M059J (cell line): ENCODE measurements around the gene ETNK2. TPM values are rescaled to one million over a fixed set of nuclear protein-coding genes. Genes with fewer than 3 reads are reported as not detected.
"Not testable (repeated sequence)": the region's sequence is repeated elsewhere in the genome, so short reads cannot be mapped to it uniquely, and the experiment has no call there.

Experiments used
- DNase-seq: peaks from one replicate; pipeline ENCODE4 v3.0.0-alpha.2; 2012; ENCODE audit warnings: low read depth
- total RNA-seq: library from RNA; depleted of rRNA; stranded (reverse); fragments of >200 nt; shearing (Covaris generic); gene quantifications from 2 replicates; pipeline ENCODE4 v1.2.3, GENCODE V29; 2014

The ETNK2 gene
- total RNA-seq, 1 experiment from 2014 or later, result 33.9 TPM

DNA sequence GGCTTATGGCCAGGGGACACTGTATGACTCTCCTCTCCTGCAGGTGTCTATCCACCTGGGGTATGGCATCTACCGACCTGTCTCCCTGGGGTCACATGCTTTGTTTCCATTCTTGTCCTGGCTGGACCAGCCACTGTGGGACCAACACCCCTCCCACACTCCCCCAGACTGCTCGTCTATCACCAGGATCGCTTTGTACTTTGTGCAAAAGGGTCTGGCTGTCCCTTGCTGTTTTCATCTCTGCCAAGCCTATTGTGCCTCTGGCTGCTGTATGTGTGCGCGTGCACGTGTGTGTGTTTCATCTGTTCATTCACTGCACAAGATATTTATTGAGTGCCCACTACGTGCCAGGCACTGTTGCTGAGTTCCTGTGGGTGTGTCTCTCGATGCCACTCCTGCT is 25.5 kb downstream of the ETNK2 start:
- DNase-seq, result no peak

DNA sequence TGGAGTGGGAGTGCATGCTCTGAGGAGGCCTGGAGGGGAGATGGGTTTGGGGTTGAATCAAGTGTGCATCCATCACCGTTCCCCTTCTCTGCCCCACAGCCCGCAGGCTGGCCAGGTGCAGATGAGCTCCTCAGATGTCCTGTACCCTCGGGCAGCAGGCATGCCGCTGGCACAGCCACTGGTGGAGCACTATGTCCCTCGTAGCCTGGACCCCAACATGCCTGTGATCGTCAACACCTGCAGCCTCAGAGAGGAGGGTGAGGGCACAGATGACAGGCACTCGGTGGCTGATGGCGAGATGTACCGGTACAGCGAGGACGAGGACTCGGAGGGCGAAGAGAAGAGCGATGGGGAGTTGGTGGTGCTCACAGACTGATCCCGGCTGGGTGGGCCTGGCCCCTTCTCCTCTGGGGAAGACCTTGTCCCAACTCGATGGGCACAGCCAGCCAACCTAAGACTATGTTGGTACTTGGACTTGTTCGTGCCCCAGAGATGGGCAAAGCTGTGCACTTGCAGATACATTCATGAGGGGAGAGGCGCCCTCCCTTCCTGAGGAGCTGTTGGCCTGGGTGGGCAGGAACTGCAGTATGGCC is 26.0 kb downstream of the ETNK2 start:
- DNase-seq, result no peak

DNA sequence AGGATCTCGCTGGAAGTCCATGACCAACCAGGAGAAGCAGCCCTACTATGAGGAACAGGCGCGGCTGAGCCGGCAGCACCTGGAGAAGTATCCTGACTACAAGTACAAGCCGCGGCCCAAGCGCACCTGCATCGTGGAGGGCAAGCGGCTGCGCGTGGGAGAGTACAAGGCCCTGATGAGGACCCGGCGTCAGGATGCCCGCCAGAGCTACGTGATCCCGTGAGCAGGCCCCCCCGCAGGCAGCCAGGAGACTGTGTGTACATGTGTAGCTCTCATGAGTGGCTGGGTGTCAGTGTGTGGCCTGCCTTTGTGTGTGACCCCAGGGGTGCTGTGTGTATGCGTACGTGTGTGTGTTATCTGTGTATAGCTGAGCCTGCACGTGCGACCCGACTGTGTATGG is 27.2 kb downstream of the ETNK2 start:
- no peak for DNase-seq

DNA sequence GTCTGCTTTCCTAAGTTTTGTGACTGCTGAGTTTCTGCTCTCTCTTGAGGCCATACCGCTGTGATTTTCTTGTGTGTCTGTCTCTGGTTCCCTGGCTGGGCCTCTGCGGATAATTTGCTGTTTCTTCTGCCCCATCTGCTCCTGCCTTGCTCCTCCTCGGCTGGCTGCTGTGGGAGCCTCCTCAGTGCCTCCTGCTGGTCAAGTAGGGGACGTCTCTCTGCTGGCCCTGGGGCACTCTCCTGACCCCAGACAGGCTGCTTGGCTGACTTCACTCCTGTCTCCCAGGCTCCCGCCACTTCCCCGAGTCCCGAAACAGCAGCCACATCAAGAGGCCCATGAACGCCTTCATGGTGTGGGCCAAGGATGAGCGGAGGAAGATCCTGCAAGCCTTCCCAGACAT is 28.5 kb downstream of the ETNK2 start:
- no peak for DNase-seq

DNA sequence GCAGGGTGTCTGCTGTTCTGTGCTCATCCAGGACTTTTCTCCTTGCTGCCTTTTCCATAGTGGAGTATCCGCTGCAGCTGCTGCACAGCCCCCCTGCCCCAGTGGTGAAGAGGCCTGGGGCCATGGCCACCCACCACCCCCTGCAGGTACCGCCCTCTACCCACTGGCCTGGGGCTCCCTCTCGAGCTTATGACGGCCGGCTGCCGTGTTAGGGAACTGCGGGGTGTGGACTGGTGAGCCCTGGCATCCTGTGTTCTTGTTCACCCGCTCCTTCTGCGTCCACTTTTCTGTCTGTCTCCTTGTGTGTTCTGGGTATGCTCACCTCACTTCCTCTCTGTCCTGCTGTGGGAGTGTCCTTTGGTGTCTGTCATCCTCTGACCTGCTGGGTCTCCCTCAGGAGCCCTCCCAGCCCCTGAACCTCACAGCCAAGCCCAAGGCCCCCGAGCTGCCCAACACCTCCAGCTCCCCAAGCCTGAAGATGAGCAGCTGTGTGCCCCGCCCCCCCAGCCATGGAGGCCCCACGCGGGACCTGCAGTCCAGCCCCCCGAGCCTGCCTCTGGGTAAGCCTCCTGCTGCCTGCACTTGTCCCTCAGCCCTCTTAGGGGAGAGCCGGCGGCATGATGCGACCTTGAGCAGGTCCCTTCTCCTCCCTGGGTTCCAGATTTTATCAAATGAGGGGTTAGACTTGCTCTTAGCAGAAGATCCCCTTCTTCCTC is 29.8 kb downstream of the ETNK2 start:
- DNase-seq, result no peak

DNA sequence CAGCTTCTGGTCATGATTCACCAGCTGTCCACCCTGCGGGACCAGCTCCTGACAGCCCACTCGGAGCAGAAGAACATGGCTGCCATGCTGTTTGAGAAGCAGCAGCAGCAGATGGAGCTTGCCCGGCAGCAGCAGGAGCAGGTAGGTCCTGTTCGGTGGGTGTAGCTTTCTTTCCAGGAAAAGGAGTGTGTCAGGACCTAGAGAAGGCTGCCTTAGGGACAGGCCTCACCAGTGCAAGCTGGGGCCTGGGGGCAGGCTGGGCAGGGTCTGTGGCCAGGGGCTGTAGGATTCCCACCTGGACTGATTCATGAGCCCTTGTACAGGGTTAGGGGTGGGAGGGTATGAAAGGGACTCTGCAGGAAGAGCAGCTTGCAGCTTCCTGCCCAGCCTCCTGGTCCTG is 35.3 kb downstream of the ETNK2 start:
- no peak for DNase-seq

DNA sequence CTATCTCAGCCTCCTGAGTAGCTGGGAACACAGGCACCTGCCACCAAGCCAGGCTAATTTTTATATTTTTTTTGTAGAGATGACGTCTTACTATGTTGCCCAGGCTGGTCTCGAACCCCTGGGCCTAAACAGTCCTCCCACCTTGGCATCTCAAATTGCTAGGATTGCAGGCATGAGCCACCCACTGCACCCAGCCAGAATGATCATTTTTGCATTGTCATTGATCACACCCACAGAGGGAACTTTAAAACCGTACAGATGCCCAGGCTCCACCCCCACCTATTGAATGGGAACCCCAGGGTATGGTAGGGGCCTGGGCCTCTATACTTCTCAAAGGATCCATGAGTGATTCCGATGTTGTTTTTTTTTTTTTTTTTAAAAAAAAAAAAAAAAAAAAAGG is 36.7 kb downstream of the ETNK2 start:
- no peak for DNase-seq

DNA sequence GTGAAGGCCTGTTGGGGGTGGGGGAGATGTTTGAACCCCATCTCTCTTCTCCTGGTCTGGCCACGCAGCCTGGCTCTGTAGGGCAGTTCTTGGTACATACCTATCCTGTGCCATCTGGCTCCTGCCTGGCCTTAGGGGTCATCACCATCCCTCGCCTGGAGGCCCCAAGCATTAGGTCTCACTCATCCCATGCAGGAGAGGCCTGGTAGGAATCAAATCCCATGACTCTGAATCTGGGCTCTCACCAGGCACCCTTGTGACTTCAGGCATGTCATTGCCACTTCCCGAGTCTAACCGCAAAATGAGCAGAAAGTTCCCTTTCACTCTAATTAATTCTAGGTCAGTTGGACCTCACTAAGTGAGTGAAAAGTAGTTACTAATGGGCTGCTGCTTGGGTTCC is 37.2 kb downstream of the ETNK2 start:
- no peak for DNase-seq

DNA sequence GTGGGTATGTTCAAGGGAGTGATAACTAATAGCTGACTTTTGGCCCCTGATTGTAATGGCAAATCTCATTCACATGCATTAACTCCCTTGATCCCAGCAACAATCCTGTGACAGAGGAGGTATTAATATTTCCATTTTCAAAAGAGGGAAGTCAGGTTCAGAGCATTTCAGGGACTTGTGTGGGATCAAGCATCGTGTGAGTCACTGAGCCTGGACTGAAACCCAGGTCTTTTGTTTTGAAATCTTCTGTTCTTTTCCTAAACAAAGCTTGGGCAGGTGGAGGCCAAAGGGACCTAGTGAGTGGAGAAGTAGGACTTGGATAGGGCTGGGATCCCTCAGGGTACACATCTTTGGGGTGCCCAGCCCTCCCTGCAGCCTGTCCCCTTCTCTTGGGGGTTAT is 37.9 kb downstream of the ETNK2 start:
- peak; percentile 30 for DNase-seq

DNA sequence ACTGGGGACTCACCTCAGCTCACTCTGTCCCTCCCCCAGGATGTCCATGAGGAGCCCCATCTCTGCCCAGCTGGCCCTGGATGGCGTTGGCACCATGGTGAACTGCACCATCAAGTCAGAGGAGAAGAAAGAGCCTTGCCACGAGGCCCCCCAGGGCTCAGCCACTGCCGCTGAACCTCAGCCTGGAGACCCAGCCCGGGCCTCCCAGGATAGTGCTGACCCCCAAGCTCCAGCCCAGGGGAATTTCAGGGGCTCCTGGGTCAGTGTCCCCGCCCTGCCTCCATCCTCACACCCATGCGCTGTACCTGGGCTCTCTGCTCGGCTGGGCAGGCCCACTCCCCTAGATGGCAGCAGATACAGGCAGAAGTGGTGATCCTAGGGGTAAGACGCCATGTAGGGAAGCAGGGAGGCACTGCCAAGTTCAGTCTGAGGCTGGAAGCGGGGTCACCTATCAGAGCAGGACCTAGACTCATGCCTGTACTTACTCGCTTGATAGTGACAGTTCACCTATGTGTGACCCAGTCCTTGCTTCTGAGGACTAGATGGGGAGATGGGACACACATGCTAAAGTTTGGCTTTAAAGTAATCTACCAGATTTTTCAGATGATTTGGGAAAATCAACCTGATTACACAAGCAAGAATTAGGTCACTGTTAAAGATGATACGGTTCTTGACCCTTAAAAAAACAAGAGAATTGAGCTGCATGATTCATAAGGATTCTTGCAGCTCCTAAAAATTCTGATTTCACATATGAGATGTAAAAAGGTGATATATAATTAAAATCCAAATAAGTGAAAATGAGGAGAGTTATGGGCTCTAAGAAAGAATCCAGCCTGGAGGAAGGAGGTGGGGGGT is 38.7 kb downstream of the ETNK2 start:
- DNase-seq, result no peak

DNA sequence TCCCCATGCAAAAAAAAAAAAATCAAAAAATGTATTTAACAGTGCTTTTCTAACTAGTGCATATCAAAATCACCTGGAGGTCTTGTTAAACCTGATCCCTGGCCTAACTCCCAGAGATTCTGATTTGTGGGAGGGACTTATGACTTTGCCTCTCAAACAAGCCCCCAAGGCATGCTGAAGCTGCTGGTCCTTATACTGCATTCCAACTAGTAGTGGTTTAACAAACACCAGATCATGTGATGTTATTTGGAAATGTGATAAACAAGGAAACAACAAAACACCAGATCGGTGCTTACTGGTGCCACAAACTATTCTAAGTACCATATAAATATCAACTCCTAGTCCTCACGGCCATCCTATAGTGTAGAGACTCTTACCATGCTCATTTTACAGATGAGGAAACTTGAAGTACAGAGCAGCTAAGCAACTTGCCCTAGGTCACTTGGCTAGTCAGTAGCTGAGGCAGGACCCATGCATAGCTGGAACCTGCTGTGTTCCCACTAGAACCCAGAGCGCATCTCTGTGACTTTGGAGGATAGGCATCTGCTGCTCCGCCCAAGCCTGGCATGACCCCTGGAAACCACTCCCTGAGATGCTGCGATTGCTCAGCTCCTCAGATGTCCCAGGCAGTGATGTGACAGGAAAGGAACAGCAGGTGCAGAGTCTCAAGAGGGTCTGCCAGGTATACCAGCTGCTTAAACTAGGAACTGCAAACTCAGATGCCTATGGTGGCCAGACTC is 40.8 kb downstream of the ETNK2 start:
- no peak for DNase-seq

DNA sequence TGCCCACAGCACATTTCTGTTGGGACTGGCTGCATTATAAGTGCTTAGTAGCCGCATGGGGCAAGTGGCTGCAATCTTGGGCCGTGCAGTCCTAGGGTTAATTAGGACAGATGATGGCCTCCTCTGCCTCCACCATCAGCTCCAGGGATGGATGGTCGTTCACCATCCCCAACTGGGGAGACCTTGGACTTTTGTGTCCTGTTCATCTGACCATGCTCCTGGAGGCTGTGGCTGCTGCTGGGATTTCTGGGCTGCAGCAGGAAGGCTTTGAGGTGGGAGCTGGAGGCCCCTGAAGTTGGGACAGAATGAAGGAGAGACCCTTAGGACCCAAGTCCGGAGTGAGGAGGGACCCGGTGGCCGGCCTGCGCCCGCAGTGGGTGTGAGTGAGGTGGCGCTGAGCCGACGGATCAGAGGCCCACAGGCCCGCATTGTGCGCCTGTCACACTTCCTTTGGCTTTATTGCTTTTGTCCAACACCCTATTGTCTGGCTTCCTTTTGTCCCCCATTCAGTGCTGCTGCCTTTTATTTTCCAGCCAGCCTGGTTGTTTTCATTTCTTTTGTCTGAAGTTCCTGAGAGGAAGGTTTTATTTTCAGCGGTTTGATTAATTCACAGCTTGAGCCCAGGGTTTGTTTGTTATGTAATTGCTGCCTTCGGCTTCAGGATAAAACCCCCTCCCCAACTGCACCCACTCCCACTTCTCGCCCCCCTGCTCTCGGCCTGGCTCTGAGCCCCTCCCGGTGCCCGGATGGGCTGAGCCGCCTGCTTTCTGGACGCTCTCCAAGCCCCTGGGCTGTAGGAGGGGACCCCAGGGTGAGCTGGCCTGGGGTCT is 43.3 kb downstream of the ETNK2 start:
- no peak for DNase-seq

DNA sequence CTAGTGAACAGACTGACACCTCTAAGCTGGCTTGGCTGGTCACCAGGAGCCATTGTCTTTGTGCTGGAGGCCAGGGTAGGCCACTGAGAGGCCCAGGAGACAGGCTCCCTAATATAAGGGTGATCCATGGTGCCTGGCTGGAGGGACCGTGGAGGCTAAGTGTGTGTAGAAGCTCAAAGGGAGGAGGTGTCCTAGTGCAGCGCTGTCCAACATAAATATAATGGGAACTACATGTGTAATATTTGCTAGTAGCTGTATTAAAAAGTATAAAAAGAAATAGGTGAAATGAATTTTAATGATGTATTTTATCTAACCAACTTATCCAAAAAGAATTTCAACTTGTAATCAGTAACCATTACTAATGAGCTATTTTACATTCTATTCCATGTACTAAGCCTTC is 44.0 kb downstream of the ETNK2 start:
- DNase-seq, result no peak

DNA sequence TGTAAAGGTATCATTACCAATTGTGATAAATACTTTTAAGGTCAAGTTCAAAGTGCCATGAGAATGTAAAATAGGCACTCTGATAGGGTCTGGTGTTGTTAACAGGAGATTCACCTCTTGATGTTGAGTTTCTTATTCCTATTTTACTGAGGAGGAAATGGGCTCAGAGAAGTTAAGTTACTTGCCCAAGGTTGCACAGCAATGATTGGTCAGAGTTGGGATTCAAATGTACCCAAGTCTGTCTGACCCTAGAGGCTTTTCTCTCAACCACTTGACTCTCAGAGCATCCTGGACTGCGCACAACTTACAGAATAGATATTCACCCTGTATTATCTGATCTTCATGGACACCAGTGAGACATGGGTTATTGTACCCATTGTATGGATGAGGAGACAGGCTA is 45.0 kb downstream of the ETNK2 start:
- DNase-seq, result no peak

DNA sequence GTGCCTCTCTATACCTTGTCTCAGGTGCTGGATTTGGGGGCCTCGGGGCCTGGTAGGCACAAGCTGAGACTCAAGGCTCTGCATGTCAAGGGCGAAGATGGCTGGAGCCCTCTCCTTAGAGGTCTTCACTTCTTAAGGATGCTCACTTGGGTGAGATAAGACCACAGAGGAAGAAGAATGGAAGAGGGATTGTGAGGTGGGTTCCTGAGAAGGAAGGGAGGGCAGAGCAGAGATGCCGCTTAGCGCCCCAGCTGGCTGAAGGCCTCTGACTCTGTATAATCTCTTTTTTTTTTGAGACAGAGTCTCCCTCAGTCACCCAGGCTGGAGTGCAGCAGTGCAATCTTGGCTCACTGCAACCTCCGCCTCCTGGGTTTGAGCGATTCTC is 46.7 kb downstream of the ETNK2 start:
- peak; percentile 26 for DNase-seq

DNA sequence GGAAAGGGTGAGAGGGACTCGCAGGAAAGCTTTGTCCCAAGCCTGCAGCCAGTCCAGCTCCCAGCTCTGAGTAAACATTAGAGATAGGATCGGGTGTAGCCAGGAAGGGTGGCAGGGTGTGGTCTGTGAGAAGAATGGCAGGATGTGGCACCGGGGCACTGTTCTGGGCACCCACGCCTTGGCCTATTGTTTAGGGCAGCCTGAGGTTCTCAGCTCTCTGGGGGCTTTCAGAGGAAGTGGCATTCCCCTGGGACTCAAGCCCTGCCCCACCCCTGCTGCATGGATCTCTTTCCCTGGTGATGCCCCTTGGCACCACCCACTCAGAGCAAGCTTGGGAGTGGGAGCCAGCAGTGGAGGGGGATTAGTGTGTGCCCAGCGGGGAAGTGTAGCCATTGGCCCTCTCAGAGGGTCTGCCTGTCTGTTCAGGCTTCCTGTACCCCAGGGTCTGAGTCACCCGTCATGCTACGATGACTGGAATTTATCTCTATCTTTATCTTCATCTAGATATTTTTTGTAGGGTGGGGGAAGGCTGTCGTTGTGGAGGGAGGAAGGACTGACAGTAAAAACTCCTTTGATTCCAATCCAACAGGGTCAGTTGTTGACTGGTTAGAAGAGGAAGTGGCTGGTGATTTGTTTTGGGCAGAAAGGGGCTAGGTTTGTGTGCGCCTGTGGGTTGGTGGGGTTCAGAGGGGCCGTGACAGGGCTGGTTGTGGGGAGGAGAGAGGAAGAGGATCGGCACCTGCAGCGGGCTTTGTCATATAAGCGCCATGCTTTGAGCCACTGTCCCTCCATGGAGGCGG is 47.3 kb downstream of the ETNK2 start:
- DNase-seq, result peak; percentile 75

DNA sequence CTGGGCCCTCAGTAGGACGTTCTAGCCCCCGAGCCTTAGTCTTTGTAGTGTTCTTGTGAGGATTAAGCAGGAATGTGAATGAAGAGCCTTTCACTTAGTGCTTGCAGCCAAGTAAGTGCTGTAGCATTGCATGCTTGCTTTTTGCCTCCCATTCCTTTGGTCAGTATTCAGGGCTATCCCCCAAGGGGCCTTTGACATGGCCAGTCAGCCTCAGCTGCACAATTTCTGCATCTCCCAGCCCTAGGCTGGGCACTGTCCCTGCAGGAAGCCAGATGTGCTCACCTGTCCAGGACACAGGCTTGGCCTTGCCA is 48.5 kb downstream of the ETNK2 start:
- DNase-seq, result no peak

DNA sequence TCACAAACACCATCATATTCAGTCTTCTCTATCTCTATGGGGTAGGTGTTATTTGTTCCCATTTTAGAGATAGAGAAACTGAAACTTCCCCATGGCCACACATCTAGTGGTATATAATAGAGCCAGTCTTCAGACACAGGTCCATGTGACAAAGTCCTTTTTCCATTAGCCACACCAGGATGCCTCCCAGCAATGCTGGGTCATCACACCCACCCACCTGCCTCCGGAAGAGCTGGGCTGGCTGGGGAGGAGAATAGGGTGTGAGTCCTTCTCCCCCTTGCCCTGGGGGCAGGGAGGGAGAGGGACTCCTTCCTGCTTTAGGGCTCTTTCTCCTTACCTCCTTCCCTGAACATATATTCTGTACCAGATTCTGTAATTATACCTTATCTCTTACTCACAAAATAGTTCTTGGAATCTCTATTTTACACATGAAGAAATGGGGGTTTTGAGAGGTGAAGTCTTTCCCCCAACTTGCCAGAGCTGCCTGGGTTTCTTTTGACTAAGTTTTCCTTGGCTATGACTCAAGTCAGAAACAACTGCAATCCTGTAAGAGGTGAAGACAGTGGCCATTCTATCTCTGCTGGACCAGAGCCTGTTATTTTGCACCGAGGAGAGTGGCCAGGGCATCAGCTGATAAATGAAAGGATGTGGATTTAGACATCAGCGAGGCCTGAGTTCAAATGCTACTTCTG is 49.0 kb downstream of the ETNK2 start:
- DNase-seq, result peak; percentile 79

DNA sequence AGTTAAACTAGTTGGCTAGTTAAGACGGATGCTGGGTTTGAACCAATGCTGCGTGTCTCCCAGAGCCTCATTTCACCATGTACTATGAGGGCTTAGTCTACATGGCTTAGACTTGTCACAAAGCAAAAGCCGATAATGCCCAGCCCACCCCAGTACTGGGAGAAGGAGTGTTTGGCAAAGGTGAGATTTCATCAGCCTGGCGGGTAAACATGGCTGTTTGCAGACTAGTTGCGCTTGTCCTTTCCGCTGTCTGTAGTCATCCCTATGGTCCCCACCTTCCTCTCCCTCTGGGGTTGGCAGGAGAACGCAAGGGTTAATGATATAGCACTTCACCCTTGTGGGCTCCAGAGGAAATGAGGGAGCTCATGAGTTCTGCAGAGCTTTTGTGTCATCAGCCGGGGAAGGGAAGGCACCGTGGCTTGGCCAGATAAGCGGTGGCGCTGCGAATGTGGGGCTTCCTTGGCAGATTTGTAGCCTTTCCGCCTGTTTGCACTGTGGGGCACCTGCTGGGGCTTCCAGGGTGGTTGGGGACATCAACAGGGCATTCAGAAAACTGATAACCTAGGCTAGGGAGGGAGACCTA is 49.7 kb downstream of the ETNK2 start:
- DNase-seq, result no peak

DNA sequence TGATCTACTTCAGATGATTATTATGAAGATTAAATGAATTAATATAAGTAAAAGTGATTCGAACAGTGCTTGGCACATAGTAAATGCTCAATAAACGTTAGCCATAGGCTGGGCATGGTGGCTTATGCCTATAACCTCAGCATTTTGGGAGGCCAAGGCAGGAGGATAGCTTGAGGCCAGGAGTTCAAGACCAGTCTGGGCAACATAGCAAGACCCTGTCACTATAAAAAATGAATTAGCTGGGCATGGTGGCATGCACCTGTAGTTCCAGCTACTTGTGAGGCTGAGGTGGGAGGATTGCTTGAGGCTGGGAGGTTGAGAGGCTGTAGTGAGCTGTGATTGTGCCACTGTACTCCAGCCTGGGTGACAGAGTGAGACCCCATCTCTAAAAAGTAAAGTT is 52.1 kb downstream of the ETNK2 start:
- not testable (repeated sequence) for DNase-seq
